ENCODE results near the gene DPH6. TPM values are rescaled to one million over a fixed set of nuclear protein-coding genes. Genes with fewer than 3 reads are reported as not detected.

Gene DPH6
- total RNA-seq, 8 experiments from 2014 or later: 11.0 to 24.0 (median 15.2) TPM

GRCh38 chr15:35533130-35534110, 12.5 kb downstream of the DPH6 start:
- ATAC-seq (replicated peaks in 6 of 8): no peak
- WGBS, 10 experiments: 0 to 100% (median 89%) methylated on average over 1 to 2 of the region's 2 CpGs; no CpG with 5 or more reads in 3 of the 10 experiments

GRCh38 chr15:35530698-35531097, 15.3 kb downstream of the DPH6 start:
- 80 to 100% (median 100%) methylated on average over 1 to 2 of the region's 2 CpGs; no CpG with 5 or more reads in 3 of the 10 experiments for WGBS, 10 experiments
- no peak for ATAC-seq (replicated peaks in 6 of 8)
- Histone ChIP-seq H3K4me3 (no peak overlapping the region), H3K4me1 (replicated peaks in 1 of 2) (peaks cover 0 to 11% of the 10 kb centered on the region in 2 donors), H3K27ac (no peak overlapping the region)
- in situ Hi-C loops (cut with MboI; ENCODE audit: low pct_unique_long_range_greater_than_20kb in 2 of 9, low sequenced_read_pairs in 9 of 9, unreplicated experiment in 9 of 9): loop anchor here in 2 of 9 experiments (25.0 kb wide), 1 partner anchor 207 kb away; no protein-coding TSS in a partner anchor

More at GRCh38 chr15:35533130-35534110, 12.5 kb downstream of the DPH6 start:
- Histone ChIP-seq H3K27ac (no peak overlapping the region), H3K4me3 (no peak overlapping the region), H3K4me1 (replicated peaks in 1 of 2) (no peaks in the 10 kb centered on the region)
- in situ Hi-C loops (cut with MboI; ENCODE audit: low pct_unique_long_range_greater_than_20kb in 2 of 9, low sequenced_read_pairs in 9 of 9, unreplicated experiment in 9 of 9): loop anchor here in 2 of 9 experiments (25.0 kb wide), 1 partner anchor 204 kb away; no protein-coding TSS in a partner anchor

DNA sequence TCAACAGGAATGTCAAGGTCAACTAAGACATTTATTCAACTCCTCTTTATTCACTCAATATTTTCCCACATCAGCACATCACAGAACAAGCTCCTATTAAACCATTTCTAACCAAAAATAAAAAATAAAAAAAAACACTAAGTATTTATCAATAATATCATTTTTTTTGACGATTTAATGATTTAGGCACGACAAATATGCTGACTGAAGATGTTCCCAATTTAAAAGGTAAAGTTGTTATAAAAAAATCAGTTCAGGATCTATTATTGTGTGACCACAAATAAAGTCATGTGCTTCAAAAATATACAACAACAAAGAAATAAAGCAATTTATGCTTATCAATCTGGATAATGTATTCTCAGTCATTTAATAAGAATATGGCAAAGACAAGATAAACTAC, 16.2 kb downstream of the DPH6 start:
- Histone ChIP-seq H3K4me3 (no peak overlapping the region), H3K4me1 (replicated peaks in 1 of 2) (peaks cover 0 to 17% of the 10 kb centered on the region in 2 donors), H3K27ac (no peak overlapping the region)
- in situ Hi-C loops (cut with MboI; ENCODE audit: low pct_unique_long_range_greater_than_20kb in 2 of 9, low sequenced_read_pairs in 9 of 9, unreplicated experiment in 9 of 9): loop anchor here in 2 of 9 experiments (25.0 kb wide), 1 partner anchor 208 kb away; no protein-coding TSS in a partner anchor
- ATAC-seq (replicated peaks in 6 of 8): no peak
- WGBS, 10 experiments: 0 to 97% (median 88%) methylated on average over 1 to 2 of the region's 2 CpGs

DNA sequence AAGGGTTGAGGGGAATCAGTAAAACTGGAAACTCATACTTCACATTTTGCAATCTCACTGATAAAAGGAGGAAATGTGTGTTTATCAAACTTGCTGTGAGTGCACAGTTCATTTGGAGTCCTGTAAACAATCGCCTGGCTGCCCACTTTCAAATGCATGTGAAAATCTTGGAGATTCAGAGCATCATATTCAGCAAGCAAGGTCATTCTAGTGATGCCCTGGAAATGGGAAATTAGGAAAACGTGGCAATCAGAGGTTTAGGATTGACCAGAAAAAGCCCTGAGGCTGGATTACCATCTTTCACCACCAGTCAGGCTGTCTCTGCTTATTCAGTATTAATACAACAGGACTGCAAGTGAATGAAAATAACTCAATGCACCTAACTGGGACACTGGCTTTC, 23.9 kb downstream of the DPH6 start:
- H3K4me1 ChIP-seq (replicated peaks in 1 of 2): peaks cover 10 to 56% of the 10 kb centered on the region in 2 donors
- H3K4me3 ChIP-seq: no peak overlapping the region
- in situ Hi-C loops (cut with MboI; ENCODE audit: low pct_unique_long_range_greater_than_20kb in 2 of 9, low sequenced_read_pairs in 9 of 9, unreplicated experiment in 9 of 9): loop anchor here in 1 of 9 experiments (25.0 kb wide), 1 partner anchor 1590 kb away; the partner anchor contains the start of gene MEIS2
- H3K27ac ChIP-seq: no peak overlapping the region
- 17 to 100% (median 50%) methylated on average over 1 to 2 of the region's 2 CpGs; no CpG with 5 or more reads in 2 of the 10 experiments for WGBS, 10 experiments
- ATAC-seq (replicated peaks in 6 of 8): no peak

- ATAC-seq (replicated peaks in 6 of 8): peak; percentile 79 to 93 (median 81)
- Histone ChIP-seq H3K4me1 (replicated peaks in 1 of 2) (peaks cover 10 to 39% of the 10 kb centered on the region in 2 donors), H3K4me3 (no peak overlapping the region), H3K27ac (no peak overlapping the region)
- in situ Hi-C loops (cut with MboI; ENCODE audit: low pct_unique_long_range_greater_than_20kb in 2 of 9, low sequenced_read_pairs in 9 of 9, unreplicated experiment in 9 of 9): loop anchor here in 1 of 9 experiments (25.0 kb wide), 1 partner anchor 1593 kb away; the partner anchor contains the start of gene MEIS2
Observed at GRCh38 chr15:35519541-35520149, 26.3 kb downstream of the DPH6 start.

DNA sequence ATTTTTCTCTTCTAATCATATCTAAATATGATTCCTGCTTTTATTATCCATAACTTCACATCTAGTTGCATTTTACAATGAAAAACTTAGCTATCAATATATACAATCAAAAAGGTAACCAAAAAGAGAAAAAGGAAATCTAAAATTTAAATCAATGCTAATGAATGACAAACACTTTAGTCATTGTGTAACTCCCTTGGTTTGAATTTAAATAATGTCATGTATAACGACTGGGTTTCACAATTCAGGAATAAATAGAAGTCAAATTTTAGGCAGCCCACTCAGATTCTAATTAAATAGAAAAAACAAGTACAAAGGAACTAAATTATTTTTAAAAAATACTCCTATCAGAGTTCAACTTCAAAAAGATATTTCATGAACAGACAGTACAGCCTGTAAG, 26.9 kb downstream of the DPH6 start:
- ATAC-seq (replicated peaks in 6 of 8): peak in 3 of 8 experiments; percentile 78 to 83 (median 80)
- in situ Hi-C loops (cut with MboI; ENCODE audit: low pct_unique_long_range_greater_than_20kb in 2 of 9, low sequenced_read_pairs in 9 of 9, unreplicated experiment in 9 of 9): loop anchor here in 1 of 9 experiments (25.0 kb wide), 1 partner anchor 1593 kb away; the partner anchor contains the start of gene MEIS2
- H3K27ac ChIP-seq: no peak overlapping the region
- no peak overlapping the region for H3K4me3 ChIP-seq
- H3K4me1 ChIP-seq (replicated peaks in 1 of 2): peaks cover 10 to 35% of the 10 kb centered on the region in 2 donors
- 0 to 33% (median 0%) methylated on average over 1 of the region's 1 CpG; no CpG with 5 or more reads in 2 of the 10 experiments for WGBS, 10 experiments

- Histone ChIP-seq H3K4me1 (replicated peaks in 1 of 2) (peaks cover 2 to 6% of the 10 kb centered on the region in 2 donors), H3K27ac (no peak overlapping the region), H3K4me3 (no peak overlapping the region)
- ATAC-seq (replicated peaks in 6 of 8): no peak
- in situ Hi-C loops (cut with MboI; ENCODE audit: low pct_unique_long_range_greater_than_20kb in 2 of 9, low sequenced_read_pairs in 9 of 9, unreplicated experiment in 9 of 9): loop anchor here in 1 of 9 experiments (25.0 kb wide), 1 partner anchor 1598 kb away; the partner anchor contains the start of gene MEIS2
Observed at GRCh38 chr15:35514759-35515158, 31.2 kb downstream of the DPH6 start.

GRCh38 chr15:35507932-35508638, 37.9 kb downstream of the DPH6 start:
- in situ Hi-C loops (cut with MboI; ENCODE audit: low pct_unique_long_range_greater_than_20kb in 2 of 9, low sequenced_read_pairs in 9 of 9, unreplicated experiment in 9 of 9): loop anchor here in 1 of 9 experiments (25.0 kb wide), 1 partner anchor 1604 kb away; the partner anchor contains the start of gene MEIS2
- Histone ChIP-seq H3K4me1 (replicated peaks in 1 of 2) (peaks cover 4 to 17% of the 10 kb centered on the region in 2 donors), H3K27ac (no peak overlapping the region), H3K4me3 (no peak overlapping the region)
- WGBS, 10 experiments: 58 to 90% (median 80%) methylated on average over 3 to 7 of the region's 7 CpGs
- peak in 1 of 8 experiments; percentile 50 for ATAC-seq (replicated peaks in 6 of 8)

DNA sequence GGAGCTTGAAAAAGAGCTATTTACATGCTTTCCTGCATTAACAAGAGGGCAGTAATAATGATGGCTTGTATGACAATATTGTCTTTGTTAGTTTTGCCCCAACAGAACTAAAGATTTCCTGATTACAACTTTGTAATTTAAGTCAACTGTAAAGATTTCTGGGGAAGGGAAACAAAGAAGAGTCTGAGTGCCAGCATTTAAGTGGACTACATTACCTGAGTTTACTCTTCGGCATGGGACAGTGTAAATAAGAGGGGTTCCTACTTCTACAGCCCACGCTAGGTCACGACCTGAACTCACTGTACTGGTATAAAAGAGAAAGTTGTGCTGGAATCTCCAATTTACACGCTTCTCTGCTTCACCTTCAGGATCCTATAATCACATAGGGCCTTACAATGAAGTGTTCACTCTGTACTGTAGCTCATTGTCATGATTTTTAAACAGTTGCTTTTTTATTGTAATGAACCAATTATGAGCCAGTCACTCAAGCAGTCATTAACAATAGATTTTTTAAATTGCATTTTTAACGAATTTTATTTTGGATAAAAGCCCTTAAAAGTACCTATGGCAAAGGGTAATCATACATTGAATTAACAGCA, 39.6 kb downstream of the DPH6 start:
- in situ Hi-C loops (cut with MboI; ENCODE audit: low pct_unique_long_range_greater_than_20kb in 2 of 9, low sequenced_read_pairs in 9 of 9, unreplicated experiment in 9 of 9): loop anchor here in 1 of 9 experiments (25.0 kb wide), 1 partner anchor 1606 kb away; the partner anchor contains the start of gene MEIS2
- whole genome bisulfite sequencing, 10 experiments: 13 to 80% (median 60%) methylated on average over 1 to 5 of the region's 5 CpGs
- no peak overlapping the region for H3K27ac ChIP-seq
- no peak overlapping the region for H3K4me3 ChIP-seq
- H3K4me1 ChIP-seq (replicated peaks in 1 of 2): peaks cover 4 to 17% of the 10 kb centered on the region in 2 donors
- no peak for ATAC-seq (replicated peaks in 6 of 8)

DNA sequence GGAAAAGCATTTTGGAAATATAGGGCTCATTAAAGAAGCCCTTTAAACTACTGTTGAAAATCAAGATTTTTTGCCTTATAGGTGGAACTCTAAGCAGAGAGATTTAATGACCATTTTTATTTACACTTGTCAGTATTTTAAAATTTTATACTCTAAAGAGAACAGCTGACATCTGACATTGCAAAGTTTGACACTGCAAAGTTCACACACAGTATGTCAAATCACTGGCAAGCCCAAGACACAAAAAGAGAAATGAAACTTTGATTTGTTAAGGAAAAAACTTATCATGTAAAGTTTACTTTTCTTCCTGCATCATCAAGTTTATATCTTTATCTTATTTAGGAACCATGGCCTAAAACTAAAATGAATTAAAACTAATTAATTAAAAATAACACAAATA, 40.2 kb downstream of the DPH6 start:
- ATAC-seq (replicated peaks in 6 of 8): no peak
- in situ Hi-C loops (cut with MboI; ENCODE audit: low pct_unique_long_range_greater_than_20kb in 2 of 9, low sequenced_read_pairs in 9 of 9, unreplicated experiment in 9 of 9): loop anchor here in 1 of 9 experiments (25.0 kb wide), 1 partner anchor 1606 kb away; the partner anchor contains the start of gene MEIS2
- no peak overlapping the region for H3K4me3 ChIP-seq
- H3K27ac ChIP-seq: no peak overlapping the region
- H3K4me1 ChIP-seq (replicated peaks in 1 of 2): peaks cover 4 to 17% of the 10 kb centered on the region in 2 donors

DNA sequence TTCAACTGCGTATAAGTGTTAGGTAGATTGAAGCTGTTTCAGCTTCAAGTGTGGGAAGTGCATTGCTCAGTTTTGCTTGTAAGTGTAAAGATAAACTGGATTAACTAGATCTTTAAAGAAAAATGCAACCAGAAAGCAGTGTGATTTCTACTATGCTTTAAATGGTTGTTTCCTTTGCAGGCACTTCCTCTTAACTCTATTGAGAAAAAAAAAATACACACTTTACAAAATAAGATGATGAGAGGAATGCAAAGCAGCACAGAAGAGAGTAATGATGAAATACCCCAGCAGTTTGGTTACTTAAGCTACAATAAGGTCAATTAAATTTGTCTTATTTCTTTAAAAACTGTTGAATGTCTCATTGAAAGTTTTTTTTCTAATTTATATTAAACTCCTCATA, 40.8 kb downstream of the DPH6 start:
- WGBS, 10 experiments: 80 to 100% (median 100%) methylated on average over 1 of the region's 1 CpG; no CpG with 5 or more reads in 1 of the 10 experiments
- H3K27ac ChIP-seq: no peak overlapping the region
- no peak for ATAC-seq (replicated peaks in 6 of 8)

DNA sequence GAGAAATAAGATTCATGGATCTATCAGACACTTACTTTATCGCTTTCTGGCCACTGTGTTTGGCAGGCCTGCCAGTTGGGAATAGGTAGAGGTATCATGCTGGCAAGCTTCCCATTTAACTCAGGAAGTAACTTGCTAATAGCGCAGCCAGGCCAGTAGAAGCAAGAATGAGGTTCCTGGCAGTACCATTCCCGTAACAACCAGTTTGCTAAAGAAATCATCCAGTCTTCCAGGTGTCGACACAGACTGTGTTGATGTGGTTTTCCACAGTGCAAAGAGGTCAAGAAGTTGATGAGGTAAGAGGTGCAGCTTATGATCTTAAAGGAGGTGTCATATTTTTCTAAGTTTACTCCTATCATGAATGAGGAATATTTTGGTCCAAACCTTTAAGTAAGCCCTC, 46.2 kb downstream of the DPH6 start:
- H3K4me3 ChIP-seq: no peak overlapping the region
- in situ Hi-C loops (cut with MboI; ENCODE audit: low pct_unique_long_range_greater_than_20kb in 2 of 9, low sequenced_read_pairs in 9 of 9, unreplicated experiment in 9 of 9): loop anchor here in 1 of 9 experiments (25.0 kb wide), 1 partner anchor 1613 kb away; the partner anchor contains the start of gene MEIS2
- H3K4me1 ChIP-seq (replicated peaks in 1 of 2): no peaks in the 10 kb centered on the region
- H3K27ac ChIP-seq: no peak overlapping the region
- 92 to 100% (median 100%) methylated on average over 2 to 3 of the region's 4 CpGs; no CpG with 5 or more reads in 4 of the 10 experiments for WGBS, 10 experiments
- ATAC-seq (replicated peaks in 6 of 8): no peak

More for the DNA sequence above, 40.8 kb downstream of the DPH6 start:
- peaks cover 4 to 17% of the 10 kb centered on the region in 2 donors for H3K4me1 ChIP-seq (replicated peaks in 1 of 2)
- no peak overlapping the region for H3K4me3 ChIP-seq
- in situ Hi-C loops (cut with MboI; ENCODE audit: low pct_unique_long_range_greater_than_20kb in 2 of 9, low sequenced_read_pairs in 9 of 9, unreplicated experiment in 9 of 9): loop anchor here in 1 of 9 experiments (25.0 kb wide), 1 partner anchor 1607 kb away; the partner anchor contains the start of gene MEIS2
